ENCODE results near the gene SLC6A9.

GRCh38 chr1:44047131-44047530 is 15.9 kb upstream of the SLC6A9 start:
- TF ChIP-seq CTCF (IDR thresholded peaks at IDR 0.05) (no peak), POLR2AphosphoS5 (IDR thresholded peaks at IDR 0.05; ENCODE audit: low read depth, low read length) (no peak), REST (IDR thresholded peaks at IDR 0.05; ENCODE audit: insufficient read depth in 1 of 2, low read depth in 2 of 2, low read length in 1 of 2) (no peak)

Measured in Panc1 (cell line).